Sigmoid colon (tissue), 7 donors: ENCODE measurements around the gene ADAMTS3. TPM values are rescaled to one million over a fixed set of nuclear protein-coding genes. Genes with fewer than 3 reads are reported as not detected.

ENCODE experiments used
- DNase-seq: peaks from one replicate; pipeline ENCODE4 v3.0.0-alpha.2; 2019
- H3K27ac ChIP-seq, 4 donors: fragments of 200-600 bp; sonication (generic); one replicate each; pipeline ENCODE4 v1.5.1; 2016 to 2019; ENCODE audit warnings: mild to moderate bottlenecking in 1 of 4
- H3K27me3 ChIP-seq, 3 donors: fragments of 200-600 bp; sonication (generic); one replicate each; pipeline ENCODE4 v1.5.1; 2019; ENCODE audit warnings: mild to moderate bottlenecking in 1 of 3
- H3K36me3 ChIP-seq, 4 donors: fragments of 200-600 bp; sonication (generic); one replicate each; pipeline ENCODE4 v1.5.1; 2016 to 2019
- H3K4me1 ChIP-seq, 4 donors: fragments of 200-600 bp; sonication (generic); one replicate each; pipeline ENCODE4 v1.5.1; 2017 to 2019
- H3K4me3 ChIP-seq, 4 donors: fragments of 200-600 bp; sonication (generic); one replicate each; pipeline ENCODE4 v1.5.1; 2017 to 2019; ENCODE audit warnings: mild to moderate bottlenecking in 2 of 4, moderate library complexity in 1 of 4
- H3K9me3 ChIP-seq, 4 donors: fragments of 200-600 bp in 3 of 4; sonication (generic) in 3 of 4; one replicate each; pipeline versions ENCODE4 v1.5.1 to v1.6.1; 2013 to 2019
- CTCF ChIP-seq, 4 experiments: fragments of 450-650 bp in 3 of 4; fragments of 200-600 bp in 1 of 4; IDR thresholded peaks; one replicate each; pipeline ENCODE4 v1.5.1; 2016 to 2019; ENCODE audit warnings: antibody characterized with exemption in 4 of 4, mild to moderate bottlenecking in 3 of 4, moderate library complexity in 2 of 4
- EP300 ChIP-seq, 4 donors: sonication (generic); formaldehyde crosslinking; IDR thresholded peaks; one replicate each; pipeline ENCODE4 v1.6.1; 2017; ENCODE audit warnings: antibody characterized with exemption in 4 of 4
- POLR2A ChIP-seq, 2 donors: fragments of 450-650 bp; IDR thresholded peaks; one replicate each; pipeline ENCODE4 v1.6.1; 2016; ENCODE audit warnings: antibody characterized with exemption in 2 of 2, mild to moderate bottlenecking in 2 of 2, moderate library complexity in 2 of 2
- POLR2AphosphoS5 ChIP-seq, 4 donors: sonication (generic); formaldehyde crosslinking; IDR thresholded peaks; one replicate each; pipeline ENCODE4 v1.6.1; 2017; ENCODE audit warnings: antibody characterized with exemption in 4 of 4
- WGBS, 2 donors: extraction: QIAGEN DNeasy Blood & Tissue Kit; methylation state at CpG; one replicate each; pipeline ENCODE4 v1.1.7; 2013; 5-methylcytosine and 5-hydroxymethylcytosine counted together
- intact Hi-C: fragments of 100-400 bp; cut with DNase I; formaldehyde crosslinking; loops from one replicate; pipeline ENCODE4 v1.15.1; 2023
- polyA plus RNA-seq, 3 donors: library from polyadenylated mRNA; stranded (reverse); fragments of 200-250 nt; gene quantifications; one replicate each; pipeline ENCODE4 v1.2.3, GENCODE V29; 2013
- total RNA-seq, 4 donors: library from RNA; depleted of rRNA; stranded (reverse); fragments of >200 nt; gene quantifications; one replicate each; pipeline ENCODE4 v1.1.0, GENCODE V29; 2016
- donor health status: healthy with polysubstance abuse.
- donor health status: Bipolar disorder and iron deficiency.
- donor health status: healthy.

Gene ADAMTS3
- total and polyA plus RNA-seq, 7 donors: 0.17 to 1.9 (median 1.1) TPM; not detected in 2

GRCh38 chr4:72564789-72565188, 4.2 kb downstream of the ADAMTS3 start:
- DNase-seq: no peak
- H3K27me3 ChIP-seq: no peaks in the 10 kb centered on the region
- intact Hi-C loops: loop anchor here (5.0 kb wide), 1 partner anchor 503 kb away; the partner anchor contains the start of gene COX18
- no peaks in the 10 kb centered on the region for H3K9me3 ChIP-seq
- H3K4me3 ChIP-seq: no peak overlapping the region
- H3K4me1 ChIP-seq: peaks cover 0 to 18% (median 4%) of the 10 kb centered on the region in 4 donors
- WGBS, 2 donors: 72 to 84% methylated on average over 2 of the region's 2 CpGs
- no peaks in the 10 kb centered on the region for H3K36me3 ChIP-seq
- TF ChIP-seq POLR2AphosphoS5 (IDR thresholded peaks at IDR 0.05): no peak
- no peak for TF ChIP-seq POLR2A (IDR thresholded peaks at IDR 0.05)
- TF ChIP-seq CTCF (IDR thresholded peaks at IDR 0.05): no peak
- TF ChIP-seq EP300 (IDR thresholded peaks at IDR 0.05): no peak
- no peak overlapping the region for H3K27ac ChIP-seq

GRCh38 chr4:72564184-72564583, 4.8 kb downstream of the ADAMTS3 start:
- 85 to 90% methylated on average over 1 of the region's 1 CpG for WGBS, 2 donors
- intact Hi-C loops: no loop called here

GRCh38 chr4:72558655-72559054, 10.4 kb downstream of the ADAMTS3 start:
- TF ChIP-seq CTCF (IDR thresholded peaks at IDR 0.05): no peak
- TF ChIP-seq POLR2A (IDR thresholded peaks at IDR 0.05): no peak
- no peak for TF ChIP-seq POLR2AphosphoS5 (IDR thresholded peaks at IDR 0.05)
- TF ChIP-seq EP300 (IDR thresholded peaks at IDR 0.05): no peak
- H3K27me3 ChIP-seq: no peaks in the 10 kb centered on the region
- no peak overlapping the region for H3K4me3 ChIP-seq
- H3K27ac ChIP-seq: no peak overlapping the region
- intact Hi-C loops: no loop called here
- WGBS, 2 donors: 91 to 98% methylated on average over 1 of the region's 1 CpG
- H3K9me3 ChIP-seq: no peaks in the 10 kb centered on the region
- H3K36me3 ChIP-seq: no peaks in the 10 kb centered on the region
- no peak for DNase-seq
- no peaks in the 10 kb centered on the region for H3K4me1 ChIP-seq

More at GRCh38 chr4:72564184-72564583, 4.8 kb downstream of the ADAMTS3 start:
- TF ChIP-seq POLR2AphosphoS5 (IDR thresholded peaks at IDR 0.05) (no peak), POLR2A (IDR thresholded peaks at IDR 0.05) (no peak), EP300 (IDR thresholded peaks at IDR 0.05) (no peak), CTCF (IDR thresholded peaks at IDR 0.05) (no peak)
- Histone ChIP-seq H3K4me1 (peaks cover 0 to 14% (median 4%) of the 10 kb centered on the region in 4 donors), H3K9me3 (no peaks in the 10 kb centered on the region), H3K27me3 (no peaks in the 10 kb centered on the region), H3K4me3 (no peak overlapping the region), H3K36me3 (no peaks in the 10 kb centered on the region), H3K27ac (no peak overlapping the region)
- DNase-seq: no peak

GRCh38 chr4:72557021-72557420, 12.0 kb downstream of the ADAMTS3 start:
- 82 to 85% methylated on average over 5 of the region's 5 CpGs for WGBS, 2 donors
- no peak overlapping the region for H3K27ac ChIP-seq
- no peaks in the 10 kb centered on the region for H3K4me1 ChIP-seq
- H3K9me3 ChIP-seq: no peaks in the 10 kb centered on the region
- intact Hi-C loops: no loop called here
- H3K4me3 ChIP-seq: no peak overlapping the region
- TF ChIP-seq POLR2A (IDR thresholded peaks at IDR 0.05) (no peak), POLR2AphosphoS5 (IDR thresholded peaks at IDR 0.05) (no peak), CTCF (IDR thresholded peaks at IDR 0.05) (no peak), EP300 (IDR thresholded peaks at IDR 0.05) (no peak)
- no peaks in the 10 kb centered on the region for H3K36me3 ChIP-seq
- no peaks in the 10 kb centered on the region for H3K27me3 ChIP-seq
- DNase-seq: no peak

GRCh38 chr4:72555377-72555831, 13.6 kb downstream of the ADAMTS3 start:
- H3K27me3 ChIP-seq: no peaks in the 10 kb centered on the region
- 59 to 76% methylated on average over 3 of the region's 3 CpGs for WGBS, 2 donors
- H3K4me3 ChIP-seq: no peak overlapping the region
- intact Hi-C loops: no loop called here
- H3K27ac ChIP-seq: no peak overlapping the region
- TF ChIP-seq EP300 (IDR thresholded peaks at IDR 0.05): no peak
- no peak for TF ChIP-seq POLR2AphosphoS5 (IDR thresholded peaks at IDR 0.05)
- no peak for TF ChIP-seq CTCF (IDR thresholded peaks at IDR 0.05)
- no peak for TF ChIP-seq POLR2A (IDR thresholded peaks at IDR 0.05)
- no peaks in the 10 kb centered on the region for H3K36me3 ChIP-seq
- no peaks in the 10 kb centered on the region for H3K9me3 ChIP-seq
- no peak for DNase-seq
- H3K4me1 ChIP-seq: no peaks in the 10 kb centered on the region
